ENCODE data around the gene CPNE7. TPM values are rescaled to one million over a fixed set of nuclear protein-coding genes. Genes with fewer than 3 reads are reported as not detected.

Gene CPNE7
- total RNA-seq, 1 experiment from 2014 or later, result 0.84 TPM

GRCh38 chr16:89617036-89617435 is 41.5 kb downstream of the CPNE7 start:
- Histone ChIP-seq H3K4me1 (replicated peaks) (peaks cover 5% of the 10 kb centered on the region), H3K4me3 (no peak overlapping the region), H3K27me3 (replicated peaks) (no peaks in the 10 kb centered on the region), H3K9me3 (replicated peaks) (no peaks in the 10 kb centered on the region), H3K36me3 (no peaks in the 10 kb centered on the region), H3K27ac (no peak overlapping the region)
- no peak for DNase-seq (ENCODE audit: low read depth in 1 of 2, low spot score in 2 of 2)

GRCh38 chr16:89618109-89618998 is 42.8 kb downstream of the CPNE7 start:
- Histone ChIP-seq H3K27me3 (replicated peaks) (0 out of 2 replicates have a peak, but pooled peaks cover under 1% of the 10 kb centered on the region), H3K27ac (no peak overlapping the region), H3K36me3 (no peaks in the 10 kb centered on the region), H3K9me3 (replicated peaks) (no peaks in the 10 kb centered on the region), H3K4me3 (no peak overlapping the region), H3K4me1 (replicated peaks) (peaks cover 12% of the 10 kb centered on the region)
- DNase-seq (ENCODE audit: low read depth in 1 of 2, low spot score in 2 of 2), result no peak

- Histone ChIP-seq H3K4me1 (replicated peaks) (peaks cover 19% of the 10 kb centered on the region), H3K4me3 (no peak overlapping the region), H3K9me3 (replicated peaks) (no peaks in the 10 kb centered on the region), H3K27me3 (replicated peaks) (0 out of 2 replicates have a peak, but pooled peaks cover 7% of the 10 kb centered on the region), H3K36me3 (no peaks in the 10 kb centered on the region), H3K27ac (no peak overlapping the region)
- no peak for DNase-seq (ENCODE audit: low read depth in 1 of 2, low spot score in 2 of 2)
Measured at GRCh38 chr16:89619840-89620239, 44.3 kb downstream of the CPNE7 start.

GRCh38 chr16:89620406-89620841 is 44.9 kb downstream of the CPNE7 start:
- no peak for DNase-seq (ENCODE audit: low read depth in 1 of 2, low spot score in 2 of 2)
- H3K27me3 ChIP-seq (replicated peaks), result 0 out of 2 replicates have a peak, but pooled peaks cover 7% of the 10 kb centered on the region
- H3K27ac ChIP-seq, result no peak overlapping the region
- H3K36me3 ChIP-seq, result no peaks in the 10 kb centered on the region
- H3K4me3 ChIP-seq, result no peak overlapping the region
- no peaks in the 10 kb centered on the region for H3K9me3 ChIP-seq (replicated peaks)
- H3K4me1 ChIP-seq (replicated peaks), result peaks cover 19% of the 10 kb centered on the region

- H3K4me3 ChIP-seq, result no peak overlapping the region
- H3K27ac ChIP-seq, result no peak overlapping the region
- 0 out of 2 replicates have a peak, but pooled peaks cover 7% of the 10 kb centered on the region for H3K27me3 ChIP-seq (replicated peaks)
- DNase-seq (ENCODE audit: low read depth in 1 of 2, low spot score in 2 of 2), result no peak
- peaks cover 19% of the 10 kb centered on the region for H3K4me1 ChIP-seq (replicated peaks)
- H3K36me3 ChIP-seq, result no peaks in the 10 kb centered on the region
- no peaks in the 10 kb centered on the region for H3K9me3 ChIP-seq (replicated peaks)
Measured at GRCh38 chr16:89621136-89621697, 45.7 kb downstream of the CPNE7 start.

GRCh38 chr16:89621698-89622409 is 46.3 kb downstream of the CPNE7 start:
- Histone ChIP-seq H3K4me1 (replicated peaks) (peaks cover 19% of the 10 kb centered on the region), H3K27me3 (replicated peaks) (0 out of 2 replicates have a peak, but pooled peaks cover 7% of the 10 kb centered on the region), H3K27ac (no peak overlapping the region), H3K4me3 (no peak overlapping the region), H3K9me3 (replicated peaks) (no peaks in the 10 kb centered on the region), H3K36me3 (no peaks in the 10 kb centered on the region)
- DNase-seq (ENCODE audit: low read depth in 1 of 2, low spot score in 2 of 2), result no peak

GRCh38 chr16:89623511-89624261 is 48.1 kb downstream of the CPNE7 start:
- peaks cover 19% of the 10 kb centered on the region for H3K4me1 ChIP-seq (replicated peaks)

GRCh38 chr16:89624777-89625761 is 49.5 kb downstream of the CPNE7 start:
- Histone ChIP-seq H3K4me1 (replicated peaks) (peaks cover 16% of the 10 kb centered on the region), H3K36me3 (no peaks in the 10 kb centered on the region), H3K27me3 (replicated peaks) (0 out of 2 replicates have a peak, but pooled peaks cover 7% of the 10 kb centered on the region), H3K9me3 (replicated peaks) (no peaks in the 10 kb centered on the region; the same call in 1 of the 2 replicates), H3K4me3 (no peak overlapping the region), H3K27ac (no peak overlapping the region)
- no peak for DNase-seq (ENCODE audit: low read depth in 1 of 2, low spot score in 2 of 2)

More at GRCh38 chr16:89623511-89624261, 48.1 kb downstream of the CPNE7 start:
- H3K9me3 ChIP-seq (replicated peaks), result no peaks in the 10 kb centered on the region
- no peak overlapping the region; the same call in 1 of the 2 replicates for H3K27ac ChIP-seq
- no peak overlapping the region for H3K4me3 ChIP-seq
- no peaks in the 10 kb centered on the region for H3K36me3 ChIP-seq
- H3K27me3 ChIP-seq (replicated peaks), result 0 out of 2 replicates have a peak, but pooled peaks cover 7% of the 10 kb centered on the region
- no peak for DNase-seq (ENCODE audit: low read depth in 1 of 2, low spot score in 2 of 2)

- Histone ChIP-seq H3K4me3 (no peak overlapping the region), H3K9me3 (replicated peaks) (no peaks in the 10 kb centered on the region; the same call in 1 of the 2 replicates), H3K4me1 (replicated peaks) (peaks cover 16% of the 10 kb centered on the region), H3K27ac (no peak overlapping the region), H3K36me3 (no peaks in the 10 kb centered on the region), H3K27me3 (replicated peaks) (no peaks in the 10 kb centered on the region; the same call in 1 of the 2 replicates)
- no peak for DNase-seq (ENCODE audit: low read depth in 1 of 2, low spot score in 2 of 2)
Measured at GRCh38 chr16:89629827-89630610, 54.5 kb downstream of the CPNE7 start.

GRCh38 chr16:89633064-89633631 is 57.6 kb downstream of the CPNE7 start:
- Histone ChIP-seq H3K36me3 (no peaks in the 10 kb centered on the region), H3K27ac (no peak overlapping the region), H3K4me1 (replicated peaks) (peaks cover 16% of the 10 kb centered on the region), H3K27me3 (replicated peaks) (no peaks in the 10 kb centered on the region; the same call in 1 of the 2 replicates), H3K4me3 (no peak overlapping the region), H3K9me3 (replicated peaks) (no peaks in the 10 kb centered on the region; the same call in 1 of the 2 replicates)
- peak; percentile 53 to 70 for DNase-seq (ENCODE audit: low read depth in 1 of 2, low spot score in 2 of 2)

All from SJSA1 (cell line).